ELR (cell line): Measurements from ENCODE around the gene UNK.
"Not testable (repeated sequence)": the region's sequence is repeated elsewhere in the genome, so short reads cannot be mapped to it uniquely, and the experiment has no call there.

Source experiments
- DNase-seq: peaks from one replicate; pipeline ENCODE4 v3.0.0-alpha.2; 2015; ENCODE audit warnings: low read depth

The UNK gene

GRCh38 chr17:75755205-75755901 lies 29.3 kb upstream of the UNK start:
- peak; percentile 76 for DNase-seq

GRCh38 chr17:75755990-75756389 lies 28.6 kb upstream of the UNK start:
- DNase-seq = no peak

GRCh38 chr17:75756451-75757085 lies 28.0 kb upstream of the UNK start:
- DNase-seq = no peak

DNA sequence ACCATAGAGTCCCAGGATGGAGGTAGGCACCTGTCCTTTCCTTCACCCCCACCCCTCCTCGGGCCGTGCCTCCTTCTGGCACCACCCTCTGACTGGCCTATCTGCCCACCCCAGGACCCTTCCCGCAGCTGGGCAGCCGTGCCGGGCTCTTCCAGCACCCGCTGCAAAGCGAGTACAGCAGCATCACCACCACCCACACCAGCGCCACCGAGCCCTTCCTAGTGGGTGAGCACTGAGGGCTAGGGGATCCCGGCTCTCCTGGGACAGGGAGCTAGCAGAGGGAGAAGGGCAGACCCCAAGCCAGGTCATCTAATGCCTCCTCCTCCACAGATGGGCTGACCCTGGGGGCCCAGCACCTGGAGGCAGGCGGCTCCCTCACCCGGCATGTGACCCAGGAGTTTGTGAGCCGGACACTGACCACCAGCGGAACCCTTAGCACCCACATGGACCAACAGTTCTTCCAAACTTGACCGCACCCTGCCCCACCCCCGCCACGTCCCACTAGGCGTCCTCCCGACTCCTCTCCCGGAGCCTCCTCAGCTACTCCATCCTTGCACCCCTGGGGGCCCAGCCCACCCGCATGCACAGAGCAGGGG lies 27.4 kb upstream of the UNK start:
- no peak for DNase-seq

DNA sequence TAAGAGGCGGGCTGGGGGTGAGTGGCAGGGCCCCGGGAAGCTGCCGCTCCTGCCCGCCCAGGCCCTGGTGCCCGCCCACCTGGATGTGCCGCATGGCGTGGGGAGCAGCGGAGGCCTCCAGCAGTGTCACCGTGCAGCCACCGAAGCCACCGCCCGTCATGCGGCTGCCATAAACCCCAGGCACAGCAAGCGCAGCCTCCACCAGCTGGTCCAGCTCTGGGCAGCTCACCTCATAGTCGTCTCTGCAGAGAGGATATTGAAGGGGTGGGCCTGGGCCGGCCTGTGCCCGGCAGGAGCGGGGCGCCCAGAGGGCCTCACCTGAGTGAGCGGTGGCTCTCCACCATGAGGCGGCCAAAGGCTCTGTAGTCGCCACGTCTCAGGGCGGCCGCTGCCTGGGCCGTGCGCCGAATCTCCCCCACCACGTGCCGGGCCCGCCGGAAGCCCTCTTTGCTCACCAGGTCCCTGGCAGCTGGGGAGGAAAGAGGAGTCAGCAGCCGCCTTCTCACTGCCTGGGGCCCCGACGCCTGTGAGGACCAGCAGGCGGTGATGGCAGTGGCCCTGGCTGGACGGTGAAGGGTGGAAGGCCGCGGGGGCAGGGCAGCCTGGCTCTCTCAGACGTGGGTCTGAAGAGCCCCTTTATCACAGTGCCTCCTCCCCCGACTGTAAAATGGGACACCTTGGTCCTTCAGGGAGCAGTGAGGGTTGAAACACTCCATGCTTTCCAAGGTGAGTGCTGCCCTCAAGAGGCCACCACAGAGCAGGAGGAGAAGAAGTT lies 26.3 kb upstream of the UNK start:
- peak; percentile 49 for DNase-seq

DNA sequence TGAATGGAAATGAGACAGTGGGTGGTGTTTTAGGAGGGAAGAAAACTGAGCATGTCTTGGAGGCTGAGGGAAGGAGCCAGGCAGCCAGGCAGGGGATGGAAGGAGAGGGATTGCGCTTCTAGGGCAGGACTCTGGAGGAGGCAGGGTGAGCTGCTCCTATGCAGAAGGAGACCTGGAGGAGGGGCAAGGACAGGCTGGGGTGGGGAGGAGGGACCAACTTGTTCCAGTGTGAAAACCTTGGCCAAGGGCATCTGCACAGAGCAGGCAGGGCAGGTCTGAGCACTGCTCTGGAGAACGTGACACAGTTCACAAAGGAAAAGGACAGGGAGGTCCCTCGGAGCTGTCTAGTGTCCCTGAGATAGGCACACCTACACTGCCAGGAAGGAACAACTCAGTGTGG lies 25.1 kb upstream of the UNK start:
- DNase-seq = no peak

- DNase-seq = not testable (repeated sequence)
Measured at GRCh38 chr17:75759978-75760640, 24.5 kb upstream of the UNK start.

DNA sequence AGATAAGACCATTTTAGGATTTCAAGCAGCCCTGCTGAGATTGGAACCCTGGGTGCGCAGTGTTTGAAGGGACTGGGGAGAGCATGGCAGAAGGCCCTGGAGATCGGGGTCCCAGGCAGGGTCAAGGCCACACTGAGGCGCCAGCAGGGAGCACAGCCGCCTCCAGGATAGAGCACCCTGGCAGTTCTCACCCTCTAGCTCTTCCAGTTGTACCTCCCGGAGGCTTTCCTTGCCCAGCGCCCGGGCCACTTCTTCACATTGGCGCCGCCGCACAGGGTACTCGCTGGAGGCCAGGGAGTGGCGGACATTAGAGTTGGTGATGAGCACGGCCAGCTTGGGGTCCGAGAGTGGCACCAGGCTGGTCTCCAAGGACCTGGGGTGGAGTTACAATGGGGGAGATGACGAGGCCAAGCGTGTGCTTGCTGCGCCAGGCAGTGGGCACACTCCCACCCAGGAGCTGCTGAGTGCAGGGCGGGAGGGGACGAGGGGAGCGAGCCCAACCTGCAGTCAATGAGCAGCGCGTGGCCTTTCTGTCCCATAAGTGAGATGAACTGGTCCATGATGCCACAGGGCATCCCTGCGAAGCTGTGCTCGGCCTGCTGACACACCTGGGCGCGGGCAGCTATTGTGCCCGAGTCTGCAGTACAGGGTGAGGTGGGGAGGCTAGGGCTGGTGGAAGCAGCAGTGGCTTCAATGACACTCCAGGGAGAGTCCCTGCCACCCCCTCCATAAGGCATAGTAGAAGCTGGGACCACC lies 21.9 kb upstream of the UNK start:
- DNase-seq = no peak

DNA sequence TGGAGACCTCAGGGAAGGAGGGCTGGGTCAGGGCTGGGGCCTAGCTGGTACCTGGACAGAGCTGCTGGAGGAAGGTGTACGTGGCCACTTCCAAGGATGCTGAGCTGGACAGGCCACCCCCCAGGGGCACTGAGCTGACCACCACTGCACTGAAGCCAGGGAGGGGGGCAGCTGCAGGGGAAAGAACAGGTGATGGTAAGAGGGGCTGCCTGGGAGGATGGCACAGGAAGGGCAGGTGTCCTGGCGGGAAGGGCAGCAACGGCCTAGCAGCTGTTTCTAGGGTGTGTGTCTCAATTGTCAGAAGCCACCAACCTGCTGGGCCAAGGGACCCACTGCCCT lies 21.4 kb upstream of the UNK start:
- DNase-seq = no peak

DNA sequence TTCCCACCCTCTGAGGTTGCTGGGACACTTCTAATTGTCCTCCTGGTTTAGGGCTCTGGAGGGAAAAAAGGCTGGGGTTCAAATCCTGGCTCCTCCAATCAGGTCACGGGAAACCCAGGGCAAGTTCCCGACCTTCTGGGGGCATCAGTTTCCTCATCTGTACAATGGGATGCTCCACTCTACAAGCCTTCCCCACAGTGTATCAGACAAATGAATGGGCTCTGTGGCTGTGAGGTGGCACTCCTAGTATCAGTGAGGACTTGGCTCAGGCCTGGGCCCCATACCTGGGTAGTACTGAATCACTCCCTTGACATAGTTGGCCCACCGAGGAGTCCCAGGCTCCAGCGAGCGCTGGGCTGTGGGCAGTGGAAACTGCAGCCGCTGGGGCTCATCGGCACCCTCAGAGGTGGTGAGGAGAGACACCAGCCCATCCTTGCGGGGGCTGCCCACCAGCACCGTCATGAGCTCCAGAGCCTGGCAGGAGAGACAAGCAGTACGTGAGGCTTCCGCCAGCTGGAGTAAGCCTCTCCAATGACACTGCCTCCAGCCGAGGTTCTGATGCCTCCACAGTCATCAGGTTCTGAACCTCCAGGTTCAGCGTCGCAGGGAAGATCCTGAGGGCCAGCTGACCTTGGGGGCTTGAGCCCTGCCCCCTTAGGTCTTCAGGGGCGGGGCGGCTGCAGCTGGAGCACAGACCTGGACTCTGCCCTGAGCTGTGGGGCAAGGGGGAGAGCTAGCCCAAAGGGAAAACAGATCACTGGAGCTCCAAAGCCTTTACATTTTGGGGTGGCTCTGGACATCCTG lies 20.8 kb upstream of the UNK start:
- DNase-seq = peak; percentile 42

DNA sequence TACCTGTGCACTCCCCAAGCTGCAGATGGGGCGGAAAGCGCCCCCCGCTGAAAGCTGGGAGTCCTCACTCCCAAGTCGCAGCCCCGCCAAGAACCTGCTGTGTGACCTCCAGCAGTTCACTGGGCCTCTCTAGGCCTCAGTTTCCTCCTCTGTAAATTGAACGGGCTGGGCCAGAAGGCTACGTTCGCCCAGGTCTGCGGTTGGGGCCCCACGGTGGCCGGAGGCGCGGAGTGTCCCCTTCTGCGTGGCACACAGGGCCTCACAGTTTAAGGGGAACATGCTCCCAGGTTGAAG lies 20.2 kb upstream of the UNK start:
- DNase-seq = no peak

DNA sequence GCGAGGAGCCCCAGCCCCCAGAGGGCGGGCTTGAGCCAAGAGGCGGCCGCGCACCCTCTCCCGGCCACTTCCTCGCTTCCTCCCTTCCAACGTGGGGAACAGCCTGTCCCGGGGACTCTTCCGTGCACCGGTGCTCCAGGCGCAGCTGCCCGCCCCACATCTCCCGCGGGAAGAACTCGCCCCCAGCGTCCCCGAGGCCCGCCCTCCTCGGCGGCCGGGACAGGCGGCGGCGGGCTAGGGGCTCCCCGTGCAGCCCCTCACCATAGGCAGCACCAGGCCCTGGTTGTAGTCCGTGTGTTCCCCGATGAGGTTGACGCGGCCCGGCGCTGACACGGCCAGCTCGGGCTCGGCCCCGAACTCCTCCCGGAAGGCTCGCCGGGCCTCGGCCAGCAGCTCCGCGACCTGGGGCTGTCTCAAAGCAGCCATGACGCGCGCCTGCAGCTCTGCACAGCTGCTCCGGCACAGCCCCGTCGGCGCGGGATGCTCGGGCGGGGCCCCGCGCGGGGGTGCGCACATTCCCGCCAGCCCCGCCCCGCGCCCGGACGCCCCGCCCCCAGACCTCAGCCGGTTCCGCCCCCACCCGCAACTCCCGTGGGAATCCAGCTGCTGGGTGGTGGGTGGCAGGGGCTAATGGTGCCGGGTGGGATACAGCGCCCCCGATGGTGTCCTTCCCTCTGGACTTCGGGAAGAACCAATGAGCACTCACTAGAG lies 19.7 kb upstream of the UNK start, which contains the start of gene GALK1:
TSS of gene GALK1 (minus strand) at position 482 of the 711 bp plus-strand sequence. CDS start at position 426, 56 bp downstream.
- DNase-seq = peak; percentile 77

DNA sequence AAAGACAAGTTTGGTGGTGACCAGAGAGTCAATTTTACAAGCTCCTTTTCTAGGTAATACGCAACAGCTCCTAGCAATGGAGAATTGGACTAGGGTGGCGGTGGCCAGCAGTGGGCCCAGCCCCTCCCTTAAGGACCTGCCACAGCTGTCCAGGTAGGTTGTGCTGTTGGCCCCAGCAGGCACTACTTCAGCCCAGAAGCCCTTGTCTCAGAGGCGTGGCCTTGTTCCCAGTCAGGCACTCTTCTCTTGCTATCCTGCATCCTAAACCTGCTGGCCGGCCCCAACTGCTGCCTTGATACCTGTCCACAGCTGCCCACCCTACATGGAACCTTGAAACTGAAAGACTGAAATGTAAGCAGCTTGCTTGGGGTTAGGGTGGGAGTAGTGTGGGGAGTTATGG lies 18.6 kb upstream of the UNK start:
- no peak for DNase-seq

DNA sequence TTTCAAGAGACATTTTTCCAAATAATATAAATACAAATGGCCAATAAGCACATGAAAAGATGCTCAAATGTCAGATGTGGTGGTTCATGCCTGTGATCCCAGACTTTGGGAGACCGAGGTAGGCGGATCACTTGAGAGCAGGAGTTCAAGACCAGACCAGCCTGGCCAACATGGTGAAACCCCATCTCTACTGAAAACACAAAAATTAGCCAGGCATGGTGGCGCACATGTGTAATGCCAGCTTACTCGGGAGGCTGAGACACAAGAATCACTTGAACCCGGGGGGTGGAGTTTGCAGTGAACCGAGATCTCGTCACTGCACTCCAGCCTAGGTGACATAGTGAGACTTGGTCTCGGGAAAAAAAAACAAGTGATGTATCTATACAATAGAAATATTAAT lies 16.7 kb upstream of the UNK start:
- no peak for DNase-seq

DNA sequence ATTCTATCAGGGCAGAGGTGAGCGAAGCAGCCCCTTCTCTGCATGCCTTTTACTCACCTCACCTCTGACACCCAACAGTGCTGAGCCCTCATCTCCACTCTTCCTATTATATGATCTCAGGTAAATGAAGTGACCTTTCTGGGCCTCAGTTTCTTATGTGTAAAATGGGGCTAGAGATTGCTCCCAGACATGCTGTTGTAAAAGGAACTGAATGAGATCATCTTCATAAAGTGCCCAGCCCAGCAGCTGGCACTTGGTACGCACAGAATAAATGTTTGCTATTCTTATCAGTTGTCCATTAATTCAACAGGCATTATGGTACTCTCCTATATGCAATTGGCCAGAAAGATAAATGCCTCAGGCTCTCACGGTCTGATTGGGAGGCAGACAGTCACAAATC lies 15.1 kb upstream of the UNK start:
- no peak for DNase-seq

GRCh38 chr17:75771334-75772281 lies 13.0 kb upstream of the UNK start:
- DNase-seq = peak; percentile 58

GRCh38 chr17:75773121-75773807 lies 11.3 kb upstream of the UNK start:
- no peak for DNase-seq

- DNase-seq = no peak
Measured at GRCh38 chr17:75773808-75774470, 10.7 kb upstream of the UNK start.
